A673 (cell line): Measurements from ENCODE around the gene IKBIP.

Experiments
- CTCF ChIP-seq: fragments of 300-800, 200-600 bp; sonication (generic); conservative IDR thresholded peaks from 2 replicates; pipeline ENCODE4 v1.5.1; 2017; ENCODE audit warnings: low read depth, mild to moderate bottlenecking, antibody characterized with exemption, low read length, moderate library complexity, mixed read lengths
- EZH2 ChIP-seq: fragments of 200-600 bp; sonication (generic); IDR thresholded peaks from 2 replicates; pipeline ENCODE4 v1.6.1; 2017; ENCODE audit warnings: borderline replicate concordance, low read depth, mild to moderate bottlenecking, mixed read lengths, antibody characterized with exemption, low read length; ENCODE audit not compliant: poor library complexity, severe bottlenecking

- TF ChIP-seq CTCF (no peak), EZH2 (no peak)
Measured at GRCh38 chr12:98674841-98675240, 30.3 kb upstream of the IKBIP start.
